ENCODE results near the gene ADGRA3. TPM values are rescaled to one million over a fixed set of nuclear protein-coding genes. Genes with fewer than 3 reads are reported as not detected.

The ADGRA3 gene
- total and polyA plus RNA-seq, 8 donors: 13.4 to 27.4 (median 17.6) TPM

DNA sequence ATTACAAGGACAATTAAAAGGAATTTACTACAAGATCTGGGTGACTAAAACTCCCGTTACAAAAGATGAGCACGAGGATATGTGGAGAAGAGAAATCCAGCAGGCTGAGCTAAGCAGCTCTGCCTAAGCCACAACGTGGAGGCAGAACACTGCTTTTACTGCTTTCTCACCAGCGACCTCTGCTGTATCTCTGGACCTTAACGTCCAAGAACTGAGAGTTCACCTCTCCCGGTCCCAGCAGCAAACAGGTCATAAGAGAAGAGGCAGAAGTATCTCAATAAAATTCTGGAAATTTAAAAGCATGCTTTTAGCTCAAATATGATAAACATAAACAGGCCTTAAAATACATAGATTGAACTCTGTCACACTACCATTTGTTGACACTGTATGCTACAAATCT lies 81.0 kb downstream of the ADGRA3 start:
- Histone ChIP-seq H3K4me3 (no peak overlapping the region), H3K27ac (no peak overlapping the region), H3K9me3 (no peaks in the 10 kb centered on the region), H3K27me3 (no peaks in the 10 kb centered on the region), H3K4me1 (no peaks in the 10 kb centered on the region), H3K36me3 (peaks cover 0 to 4% (median 3%) of the 10 kb centered on the region in 3 donors)
- ATAC-seq: peak; percentile 48 to 91 (median 81)
- peak in 2 of 6 donors; percentile 15 to 30 for DNase-seq
- intact Hi-C loops (cut with DNase I): no loop called here
- 36 to 42% methylated on average over 6 of the region's 6 CpGs for WGBS, 2 donors
- no peak for FAIRE-seq
- TF ChIP-seq, protein P1, sequence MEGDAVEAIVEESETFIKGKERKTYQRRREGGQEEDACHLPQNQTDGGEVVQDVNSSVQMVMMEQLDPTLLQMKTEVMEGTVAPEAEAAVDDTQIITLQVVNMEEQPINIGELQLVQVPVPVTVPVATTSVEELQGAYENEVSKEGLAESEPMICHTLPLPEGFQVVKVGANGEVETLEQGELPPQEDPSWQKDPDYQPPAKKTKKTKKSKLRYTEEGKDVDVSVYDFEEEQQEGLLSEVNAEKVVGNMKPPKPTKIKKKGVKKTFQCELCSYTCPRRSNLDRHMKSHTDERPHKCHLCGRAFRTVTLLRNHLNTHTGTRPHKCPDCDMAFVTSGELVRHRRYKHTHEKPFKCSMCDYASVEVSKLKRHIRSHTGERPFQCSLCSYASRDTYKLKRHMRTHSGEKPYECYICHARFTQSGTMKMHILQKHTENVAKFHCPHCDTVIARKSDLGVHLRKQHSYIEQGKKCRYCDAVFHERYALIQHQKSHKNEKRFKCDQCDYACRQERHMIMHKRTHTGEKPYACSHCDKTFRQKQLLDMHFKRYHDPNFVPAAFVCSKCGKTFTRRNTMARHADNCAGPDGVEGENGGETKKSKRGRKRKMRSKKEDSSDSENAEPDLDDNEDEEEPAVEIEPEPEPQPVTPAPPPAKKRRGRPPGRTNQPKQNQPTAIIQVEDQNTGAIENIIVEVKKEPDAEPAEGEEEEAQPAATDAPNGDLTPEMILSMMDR (IDR thresholded peaks at IDR 0.05): no peak

DNA sequence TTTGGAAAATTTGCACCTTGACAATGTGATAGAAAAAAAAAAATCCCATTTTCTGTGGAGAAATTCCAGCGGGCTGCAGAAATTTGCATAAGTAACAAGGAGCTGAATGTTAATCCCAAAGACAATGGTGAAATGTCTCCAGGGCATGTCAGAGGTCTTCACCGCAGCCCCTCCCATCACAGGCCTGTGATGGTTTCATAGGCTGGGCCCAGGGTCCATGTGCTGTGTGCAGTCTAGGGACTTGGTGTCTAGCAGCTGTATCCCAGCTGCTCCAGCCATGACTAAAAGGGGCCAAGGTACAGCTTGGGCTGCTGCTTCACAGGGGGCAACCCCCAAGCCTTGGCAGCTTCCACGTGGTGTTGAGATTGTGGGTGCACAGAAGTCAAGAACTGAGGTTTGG lies 85.2 kb downstream of the ADGRA3 start:
- intact Hi-C loops (cut with DNase I): no loop called here
- Histone ChIP-seq H3K9me3 (no peaks in the 10 kb centered on the region), H3K36me3 (no peaks in the 10 kb centered on the region), H3K4me1 (no peaks in the 10 kb centered on the region), H3K4me3 (no peak overlapping the region), H3K27me3 (no peaks in the 10 kb centered on the region), H3K27ac (no peak overlapping the region)
- ATAC-seq (no peak), DNase-seq (no peak), FAIRE-seq (no peak)
- TF ChIP-seq, protein P1 (IDR thresholded peaks at IDR 0.05): no peak
- WGBS, 2 donors: 61 to 85% methylated on average over 3 of the region's 3 CpGs

DNA sequence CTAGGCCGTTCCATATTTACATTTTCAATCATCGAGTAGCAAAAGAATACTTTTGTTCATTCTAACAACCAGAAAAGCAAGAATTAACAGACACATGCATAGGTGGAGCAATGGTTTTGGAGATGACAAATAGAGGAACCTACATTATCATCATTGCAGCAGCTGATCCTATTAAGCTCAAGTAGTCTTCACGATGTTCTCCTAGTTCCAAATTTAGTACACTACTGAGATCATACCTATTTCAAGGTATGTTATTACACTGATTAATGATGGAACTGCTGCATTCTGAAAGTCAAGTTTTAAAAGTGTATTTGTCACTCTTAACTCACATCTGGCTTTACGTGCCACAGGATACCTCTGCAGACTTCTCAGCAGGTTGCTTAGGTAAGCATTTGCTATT lies 87.4 kb downstream of the ADGRA3 start:
- WGBS, 2 donors: 90 to 94% methylated on average over 4 of the region's 4 CpGs
- H3K4me1 ChIP-seq: no peaks in the 10 kb centered on the region
- no peaks in the 10 kb centered on the region for H3K9me3 ChIP-seq
- H3K36me3 ChIP-seq: peaks cover 0 to 13% (median 0%) of the 10 kb centered on the region in 3 donors
- H3K27me3 ChIP-seq: no peaks in the 10 kb centered on the region
- no peak overlapping the region for H3K27ac ChIP-seq
- intact Hi-C loops (cut with DNase I): no loop called here
- TF ChIP-seq, protein P1 (IDR thresholded peaks at IDR 0.05): no peak
- no peak for ATAC-seq
- no peak overlapping the region for H3K4me3 ChIP-seq
- DNase-seq: no peak
- FAIRE-seq: no peak

DNA sequence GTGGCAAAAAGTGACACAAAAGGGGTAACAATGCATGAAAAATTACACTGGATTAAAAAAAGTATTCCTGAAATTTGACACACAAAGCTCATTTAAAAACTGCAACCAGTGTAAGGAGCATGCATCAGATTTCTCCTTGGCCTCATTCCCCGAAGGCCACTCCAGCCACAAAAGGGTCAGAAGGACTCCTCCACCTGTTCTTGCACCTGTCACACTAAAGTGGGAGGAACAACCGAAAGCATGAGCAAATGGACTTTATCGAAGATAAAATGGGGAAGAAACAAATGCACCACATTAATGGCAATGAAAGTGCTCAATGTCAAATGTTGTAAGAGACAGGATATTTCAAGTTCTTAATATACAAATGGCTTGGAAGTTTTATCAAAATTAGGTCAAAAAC lies 88.2 kb downstream of the ADGRA3 start:
- intact Hi-C loops (cut with DNase I): no loop called here
- TF ChIP-seq, protein P1 (IDR thresholded peaks at IDR 0.05): no peak
- Histone ChIP-seq H3K9me3 (no peaks in the 10 kb centered on the region), H3K4me3 (no peak overlapping the region), H3K27me3 (no peaks in the 10 kb centered on the region), H3K27ac (no peak overlapping the region), H3K36me3 (peaks cover 0 to 13% (median 0%) of the 10 kb centered on the region in 3 donors), H3K4me1 (no peaks in the 10 kb centered on the region)
- no peak for ATAC-seq
- 29 to 38% methylated on average over 3 of the region's 3 CpGs for WGBS, 2 donors
- no peak for DNase-seq
- FAIRE-seq: no peak

DNA sequence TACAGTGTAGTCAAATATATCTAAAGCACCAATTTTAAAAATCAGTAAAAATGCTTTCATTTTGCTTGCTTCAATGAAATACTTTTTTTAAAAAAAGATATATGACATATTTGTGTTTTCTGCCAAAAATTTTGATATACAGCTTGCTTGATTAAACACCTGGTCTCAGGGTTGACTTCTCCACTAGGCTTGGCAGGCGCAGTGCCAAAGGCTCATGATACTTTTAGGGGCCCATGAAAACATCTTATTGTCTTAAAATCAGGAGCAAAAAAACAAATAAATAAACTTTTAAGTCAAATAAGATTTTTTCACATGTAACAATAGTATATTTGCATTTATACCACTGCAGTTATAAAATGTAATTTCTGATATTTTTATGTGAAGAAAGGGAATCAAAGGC lies 95.6 kb downstream of the ADGRA3 start:
- ATAC-seq (no peak), FAIRE-seq (no peak), DNase-seq (no peak)
- Histone ChIP-seq H3K4me1 (no peaks in the 10 kb centered on the region), H3K27me3 (no peaks in the 10 kb centered on the region), H3K36me3 (peaks cover 0 to 13% (median 3%) of the 10 kb centered on the region in 3 donors), H3K4me3 (no peak overlapping the region), H3K27ac (no peak overlapping the region), H3K9me3 (no peaks in the 10 kb centered on the region)
- intact Hi-C loops (cut with DNase I): no loop called here
- WGBS, 2 donors: 96 to 100% methylated on average over 1 of the region's 1 CpG
- TF ChIP-seq, protein P1 (IDR thresholded peaks at IDR 0.05): no peak

Data from pancreas (tissue), 10 donors.